Activated T-helper 1 cell treated with anti-CD3 and anti-CD28 coated beads, Interleukin-2, amount 50 U/mL, for 16 hours (primary cell): Measurements from ENCODE around the gene NR4A2.

ENCODE experiments used
- DNase-seq, 2 donors: peaks; one replicate each; pipeline ENCODE4 v3.0.0-alpha.2; 2020; ENCODE audit warnings: low read depth in 1 of 2, low spot score in 1 of 2

The NR4A2 gene

DNA sequence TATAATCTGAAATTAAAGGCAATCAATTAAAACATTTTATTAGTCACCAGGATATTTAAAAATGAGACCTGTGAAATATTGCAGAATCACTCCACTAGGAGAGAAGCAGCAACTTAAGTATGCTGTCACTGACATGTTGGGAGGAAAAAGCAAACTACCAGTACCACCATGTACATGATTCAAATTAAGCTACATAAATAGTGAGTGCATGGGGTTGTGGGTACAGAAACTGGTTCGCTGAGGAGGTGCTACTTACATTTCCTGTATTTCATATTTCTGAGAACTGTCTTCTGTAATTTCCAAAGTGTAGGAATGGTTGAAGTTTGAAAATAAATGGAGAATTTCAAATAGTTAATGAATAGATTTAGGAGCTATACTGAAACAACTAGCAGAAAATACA lies 7.9 kb upstream of the NR4A2 start:
- DNase-seq: no peak

- DNase-seq: no peak
Measured at GRCh38 chr2:156339865-156340264, 7.3 kb upstream of the NR4A2 start.

DNA sequence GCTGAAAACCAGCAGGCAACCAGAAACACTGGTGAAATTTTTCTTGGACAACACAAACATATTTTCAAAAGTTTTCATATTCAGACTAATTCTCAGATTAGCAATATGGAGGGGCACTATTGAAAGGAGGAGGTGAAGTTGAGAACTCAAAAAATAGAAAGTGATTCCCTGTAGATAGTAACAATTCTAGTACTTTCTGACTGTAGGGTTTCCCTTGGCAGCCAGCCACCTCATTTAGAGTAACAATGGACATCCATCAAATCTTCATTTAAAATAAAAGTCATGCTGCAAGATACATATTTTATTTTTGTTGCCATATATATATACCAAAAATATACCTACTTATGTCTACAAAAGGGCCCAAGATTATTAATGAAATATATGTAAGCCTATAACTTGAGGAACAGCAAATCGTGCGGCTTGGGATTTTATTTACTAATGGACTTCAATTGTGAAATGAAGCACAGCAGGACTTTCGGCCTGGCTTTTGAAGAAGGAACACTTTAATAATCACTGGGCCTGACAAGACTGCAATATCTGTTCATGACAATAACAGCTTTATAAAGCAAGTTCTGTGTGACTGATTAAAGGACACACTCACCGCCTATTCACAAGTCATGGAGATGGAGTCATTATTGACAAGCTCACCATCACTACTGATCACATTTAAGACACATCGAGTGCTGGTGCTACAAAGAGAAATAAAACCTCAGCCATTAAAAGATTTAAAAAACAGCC lies 6.8 kb upstream of the NR4A2 start:
- no peak for DNase-seq

- no peak for DNase-seq
Measured at GRCh38 chr2:156338578-156338977, 6.1 kb upstream of the NR4A2 start.

- peak; percentile 50 to 73 for DNase-seq
Measured at GRCh38 chr2:156334496-156335478, 2.3 kb upstream of the NR4A2 start.

GRCh38 chr2:156333951-156334495 lies 1.5 kb upstream of the NR4A2 start:
- peak; percentile 36 to 69 for DNase-seq

DNA sequence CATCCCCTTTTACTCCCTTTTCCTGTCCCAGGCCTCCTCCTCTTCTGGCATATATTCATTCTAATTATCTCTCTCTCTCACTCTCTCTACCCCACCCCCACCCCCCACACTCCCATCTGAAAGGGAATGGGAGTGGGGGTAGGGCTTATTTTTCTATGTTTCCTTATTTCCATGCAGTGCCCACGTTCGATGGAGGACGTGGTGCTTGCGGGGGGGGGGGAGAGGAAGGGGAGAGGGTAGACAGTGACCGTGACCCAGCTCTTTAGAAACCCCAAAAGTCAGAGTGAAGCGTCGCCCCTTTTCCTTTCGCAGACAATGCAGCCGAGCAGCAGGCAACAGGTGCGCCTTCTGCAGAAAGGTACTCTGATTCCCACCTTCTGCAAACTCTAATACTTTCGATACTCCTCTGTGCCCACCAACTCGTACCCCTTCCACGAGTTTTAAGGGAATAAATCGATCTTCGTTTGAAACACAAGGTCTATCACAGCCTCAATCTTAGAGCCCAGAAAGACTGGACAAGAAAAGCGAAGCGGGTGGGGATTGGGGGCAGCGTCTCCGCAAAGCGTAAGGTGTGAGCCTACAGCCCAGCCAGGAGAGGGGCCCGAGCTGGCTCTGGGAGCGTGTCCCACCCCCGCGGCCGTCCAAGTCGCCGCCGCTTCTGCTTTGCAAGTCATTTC lies 891 bp upstream of the NR4A2 start:
- no peak for DNase-seq

DNA sequence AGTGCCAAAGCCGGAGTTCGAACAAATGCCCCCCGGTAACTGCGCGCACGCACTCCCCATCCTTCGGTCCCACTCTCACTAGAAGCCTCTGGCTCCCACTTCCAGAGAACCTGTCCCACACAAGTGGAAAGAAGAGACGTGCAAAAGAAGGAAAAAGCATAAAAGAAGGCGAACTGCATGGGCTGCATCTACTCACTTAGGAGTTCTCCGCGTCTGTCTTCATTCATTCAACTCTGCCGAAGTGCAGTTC lies 312 bp downstream of the NR4A2 start:
- DNase-seq: no peak

DNA sequence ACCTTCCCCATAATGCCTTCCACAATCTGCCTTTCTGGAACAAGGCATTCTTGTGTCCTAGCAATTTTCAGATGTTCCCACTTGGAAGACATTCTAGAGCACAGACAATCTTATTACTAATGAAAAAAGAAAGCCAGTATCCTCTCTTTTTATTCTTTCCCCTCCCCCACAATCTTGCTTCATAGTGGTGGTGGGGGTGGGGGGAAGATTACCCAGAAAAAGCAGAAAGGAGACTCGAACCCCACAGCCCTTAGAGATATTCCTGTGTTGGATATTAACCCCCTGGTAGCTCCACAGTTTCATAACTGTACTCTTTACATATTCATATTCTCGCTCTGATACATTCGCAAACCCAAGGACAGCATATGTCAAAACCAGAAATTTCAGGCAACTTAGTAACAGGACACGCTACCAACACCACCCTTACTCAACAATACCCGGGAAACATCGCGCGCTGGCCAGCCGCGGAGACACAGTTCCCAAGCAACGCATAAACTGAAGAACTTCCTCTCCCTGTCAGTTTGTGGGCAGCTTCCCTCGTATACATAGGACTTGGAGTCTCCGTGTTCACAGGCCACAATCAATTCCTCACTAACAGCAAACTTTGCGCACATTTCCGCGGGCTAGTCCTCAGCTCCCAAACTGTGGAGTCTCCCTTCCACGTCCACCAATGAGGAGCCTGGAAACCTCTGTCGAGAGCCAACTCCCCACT lies 793 bp downstream of the NR4A2 start:
- DNase-seq: no peak

DNA sequence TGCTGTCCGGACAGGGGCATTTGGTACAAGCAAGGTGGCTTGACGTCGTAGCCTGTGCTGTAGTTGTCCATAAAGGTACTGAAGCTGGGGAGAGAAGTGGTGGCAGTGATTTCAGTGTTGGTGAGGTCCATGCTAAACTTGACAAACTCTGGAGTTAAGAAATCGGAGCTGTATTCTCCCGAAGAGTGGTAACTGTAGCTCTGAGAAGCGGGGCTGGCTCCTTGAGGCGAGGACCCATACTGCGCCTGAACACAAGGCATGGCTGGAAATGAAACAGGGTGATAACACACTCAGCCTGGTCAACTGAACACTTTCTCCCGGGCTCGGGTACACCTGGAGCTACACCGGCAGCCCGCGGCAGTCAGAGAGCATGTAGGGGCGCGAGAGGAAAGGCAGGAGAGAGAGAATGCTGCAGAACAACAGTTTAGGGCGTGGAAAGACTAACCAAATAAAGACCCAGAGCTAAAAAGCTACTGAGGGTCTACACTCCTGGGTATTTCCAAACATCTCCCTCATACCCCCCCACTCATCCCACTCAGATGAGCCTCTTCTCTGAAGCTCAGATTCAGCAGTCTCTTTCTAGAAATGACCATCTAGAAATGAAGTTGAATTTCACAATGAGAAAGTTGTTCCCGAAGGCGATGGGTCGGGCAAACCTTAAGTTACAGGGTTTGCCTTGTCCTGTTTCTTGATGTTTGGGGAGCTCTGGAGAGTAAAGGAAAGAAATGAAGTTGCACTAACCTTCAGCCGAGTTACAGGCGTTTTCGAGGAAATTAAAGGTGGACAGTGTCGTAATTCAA lies 2.4 kb downstream of the NR4A2 start:
- DNase-seq: no peak

DNA sequence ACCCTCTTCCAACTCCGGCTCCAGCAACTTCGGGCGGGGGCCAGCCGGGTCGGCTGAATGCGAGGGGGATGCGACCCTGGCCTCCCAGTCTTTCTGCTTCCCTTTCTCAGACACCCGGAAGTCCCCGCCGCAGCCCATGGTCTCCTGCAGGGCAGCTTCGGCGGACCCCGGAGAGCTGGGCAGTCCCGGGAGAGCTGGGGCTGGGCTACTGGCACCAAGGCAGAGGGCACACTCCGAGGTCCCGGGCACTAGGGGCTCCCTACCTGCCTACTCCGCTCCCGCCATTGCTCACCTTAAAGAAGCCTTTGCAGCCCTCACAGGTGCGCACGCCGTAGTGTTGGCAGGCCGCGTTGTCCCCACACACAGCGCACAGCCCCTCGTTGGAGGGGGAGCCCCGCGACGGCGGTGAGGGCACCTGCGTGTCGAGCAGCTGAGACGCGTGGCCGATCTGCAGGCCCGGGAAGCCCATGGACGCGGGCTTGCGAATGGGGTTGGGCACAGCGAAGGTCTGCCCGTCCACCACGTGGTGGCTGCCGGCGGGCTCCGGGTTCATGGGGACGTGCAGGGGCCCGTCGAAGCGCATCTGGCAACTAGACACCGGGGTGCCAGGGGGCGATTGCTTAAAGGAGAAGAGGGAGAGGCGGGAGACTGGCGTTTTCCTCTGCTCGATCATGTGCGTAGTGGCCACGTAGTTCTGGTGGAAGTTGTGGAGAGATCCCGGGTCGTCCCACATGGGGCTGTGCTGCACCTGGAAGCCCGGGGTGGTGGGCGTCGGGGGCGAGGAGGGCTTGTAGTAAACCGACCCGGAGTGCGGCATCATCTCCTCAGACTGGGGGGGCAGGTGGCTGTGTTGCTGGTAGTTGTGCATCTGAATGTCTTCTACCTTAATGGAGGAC lies 3.2 kb downstream of the NR4A2 start:
- DNase-seq: no peak

- DNase-seq: no peak
Measured at GRCh38 chr2:156327835-156328695, 4.5 kb downstream of the NR4A2 start.

GRCh38 chr2:156326526-156327095 lies 5.9 kb downstream of the NR4A2 start:
- no peak for DNase-seq

DNA sequence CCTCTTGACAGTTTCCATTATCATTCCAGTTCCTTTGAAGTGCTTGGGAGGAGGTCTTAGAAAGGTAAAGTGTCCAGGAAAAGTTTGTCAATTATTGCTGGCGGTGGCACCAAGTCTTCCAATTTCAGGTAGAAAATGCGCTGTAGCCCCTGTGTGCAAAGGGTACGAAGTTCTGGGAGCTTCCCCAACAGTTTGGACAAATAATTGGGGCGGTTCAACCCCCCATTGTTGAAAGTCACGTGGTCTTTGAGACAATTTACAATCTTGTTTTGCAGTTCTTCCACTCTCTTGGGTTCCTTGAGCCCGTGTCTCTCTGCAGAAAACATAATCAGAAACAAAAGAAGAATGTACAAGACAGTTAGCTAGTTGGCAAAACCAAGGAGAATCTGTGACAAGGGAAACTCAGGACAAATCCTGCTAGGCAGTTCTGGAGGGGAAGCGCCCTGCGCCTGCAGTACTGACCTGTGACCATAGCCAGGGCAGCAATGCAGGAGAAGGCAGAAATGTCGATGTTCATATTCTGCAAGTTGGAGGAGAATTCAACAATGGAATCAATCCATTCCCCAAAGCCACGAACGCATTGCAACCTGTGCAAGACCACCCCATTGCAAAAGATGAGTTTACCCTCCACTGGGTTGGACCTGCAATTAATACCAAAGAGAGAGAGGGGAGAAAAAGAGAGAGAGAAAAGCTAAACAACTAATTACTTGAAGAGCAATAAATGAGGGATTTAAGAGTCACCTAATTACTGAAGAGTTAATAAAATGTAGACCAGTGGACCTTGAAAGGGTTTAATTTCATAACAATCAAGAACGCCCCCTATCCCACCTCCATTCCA lies 6.6 kb downstream of the NR4A2 start:
- no peak for DNase-seq

DNA sequence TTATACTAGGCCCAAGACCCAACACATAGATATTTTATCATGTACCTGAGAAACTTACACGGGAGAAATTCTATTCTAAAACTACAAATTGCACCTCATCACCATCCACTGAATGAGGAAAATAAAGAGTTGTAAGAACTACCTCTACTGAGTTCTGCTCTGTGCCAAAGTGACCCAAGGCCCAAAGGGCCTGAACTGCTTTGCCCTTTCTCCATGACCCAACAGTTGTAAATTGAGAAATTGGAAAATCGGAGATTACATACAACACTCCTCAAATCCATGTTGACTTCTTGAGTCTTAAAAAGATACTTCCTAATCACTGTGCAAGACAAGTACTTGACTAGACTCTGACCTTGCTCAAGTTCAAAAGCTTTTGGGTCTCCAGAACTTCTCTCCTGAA lies 8.8 kb downstream of the NR4A2 start:
- no peak for DNase-seq

- no peak for DNase-seq
Measured at GRCh38 chr2:156322686-156323231, 9.8 kb downstream of the NR4A2 start.
